ENCODE measurements around the gene SSTR3. TPM values are rescaled to one million over a fixed set of nuclear protein-coding genes. Genes with fewer than 3 reads are reported as not detected.
"Not testable (repeated sequence)": the region's sequence is repeated elsewhere in the genome, so short reads cannot be mapped to it uniquely, and the experiment has no call there.

Gene SSTR3
- total and polyA plus RNA-seq, 3 experiments from 2014 or later = 0.24 to 0.62 (median 0.59) TPM

GRCh38 chr22:37174964-37175363 is 37.3 kb downstream of the SSTR3 start:
- POLR2A ChIA-PET = no interaction called here
- Mint-ChIP-seq H3K4me1 (peaks cover 42 to 71% (median 59%) of the 10 kb centered on the region in 3 donors), H3K27me3 (peaks cover 0 to 8% of the 10 kb centered on the region in 2 donors), H3K27ac (peak overlapping the region in 7 of 8 donors; percentile 21 to 70 (median 45)), H3K36me3 (peaks cover 0 to 52% (median 21%) of the 10 kb centered on the region in 3 donors), H3K9me3 (no peaks in the 10 kb centered on the region), H3K4me3 (no peak overlapping the region)
- Histone ChIP-seq H3K27me3 (ENCODE audit: insufficient read depth, low read length, poor library complexity, severe bottlenecking) (no peaks in the 10 kb centered on the region), H3K4me3 (ENCODE audit: low read length) (no peak overlapping the region), H3K36me3 (ENCODE audit: insufficient read depth, low read length) (no peaks in the 10 kb centered on the region), H3K27ac (ENCODE audit: low read depth, low read length) (no peak overlapping the region), H3K9me3 (ENCODE audit: low read length) (no peaks in the 10 kb centered on the region), H3K4me1 (ENCODE audit: insufficient read depth, low read length) (peaks cover 15% of the 10 kb centered on the region)
- DNase-seq = no peak
- CTCF ChIA-PET = interaction anchor here (0.7 to 2.2 kb wide), 3 partner anchors 9 to 24 kb away, joined by 4 to 8 read pairs (median 4); no protein-coding TSS in a partner anchor

DNA sequence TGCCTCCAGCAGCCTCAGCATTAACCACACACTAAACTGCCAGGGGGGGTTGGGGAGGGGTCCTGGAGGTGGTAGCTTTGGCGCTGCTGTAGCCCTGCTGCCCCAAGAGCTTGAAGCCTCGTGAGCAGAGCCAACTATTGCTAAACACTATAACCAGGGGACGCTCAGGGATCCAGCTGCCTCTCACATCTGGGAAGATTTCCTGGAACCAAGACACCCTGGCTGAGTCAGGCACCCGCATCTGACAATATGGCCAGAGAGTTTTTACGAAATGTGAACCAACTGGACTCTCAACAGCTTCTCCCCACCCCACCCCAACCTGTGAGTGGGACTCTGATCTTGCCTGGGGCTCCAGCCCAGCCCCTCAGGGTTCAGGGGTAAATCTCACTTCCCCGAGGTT is 38.6 kb downstream of the SSTR3 start:
- Histone ChIP-seq H3K4me1 (ENCODE audit: insufficient read depth, low read length) (peaks cover 28% of the 10 kb centered on the region), H3K27ac (ENCODE audit: low read depth, low read length) (no peak overlapping the region), H3K27me3 (ENCODE audit: insufficient read depth, low read length, poor library complexity, severe bottlenecking) (no peaks in the 10 kb centered on the region), H3K4me3 (ENCODE audit: low read length) (no peak overlapping the region), H3K36me3 (ENCODE audit: insufficient read depth, low read length) (no peaks in the 10 kb centered on the region), H3K9me3 (ENCODE audit: low read length) (no peaks in the 10 kb centered on the region)
- ChIA-PET CTCF (interaction anchor here (0.8 to 2.3 kb wide), 3 partner anchors 24 to 26 kb away, joined by 3 to 8 read pairs (median 3); partner anchors contain the start of gene IL2RB), POLR2A (interaction anchor here (0.7 to 1.3 kb wide), 3 partner anchors 10 to 92 kb away, joined by 3 to 4 read pairs (median 3); no protein-coding TSS in a partner anchor)
- no peak overlapping the region for H3K4me3 Mint-ChIP-seq
- DNase-seq = no peak
- H3K27me3 Mint-ChIP-seq = peaks cover 0 to 8% of the 10 kb centered on the region in 2 donors
- peaks cover 54 to 80% (median 72%) of the 10 kb centered on the region in 3 donors for H3K4me1 Mint-ChIP-seq
- peak overlapping the region in 5 of 8 donors; percentile 12 to 88 (median 36) for H3K27ac Mint-ChIP-seq
- no peaks in the 10 kb centered on the region for H3K9me3 Mint-ChIP-seq
- peaks cover 0 to 55% (median 21%) of the 10 kb centered on the region in 3 donors for H3K36me3 Mint-ChIP-seq

GRCh38 chr22:37172266-37173245 is 39.7 kb downstream of the SSTR3 start:
- Mint-ChIP-seq H3K27me3 (peaks cover 0 to 3% of the 10 kb centered on the region in 2 donors), H3K4me1 (peaks cover 59 to 82% (median 76%) of the 10 kb centered on the region in 3 donors), H3K4me3 (no peak overlapping the region), H3K36me3 (peaks cover 0 to 62% (median 21%) of the 10 kb centered on the region in 3 donors), H3K9me3 (no peaks in the 10 kb centered on the region), H3K27ac (peak overlapping the region; percentile 1 to 93 (median 79))
- no peaks in the 10 kb centered on the region for H3K27me3 ChIP-seq (ENCODE audit: insufficient read depth, low read length, poor library complexity, severe bottlenecking)
- no peak overlapping the region for H3K4me3 ChIP-seq (ENCODE audit: low read length)
- DNase-seq = no peak
- ChIA-PET POLR2A (interaction anchor here (0.7 to 1.3 kb wide), 2 partner anchors 25 to 57 kb away, joined by 3 to 7 read pairs; no protein-coding TSS in a partner anchor), CTCF (interaction anchor here (1.4 to 2.3 kb wide), 3 partner anchors 9 to 27 kb away, joined by 3 to 8 read pairs (median 4); partner anchors contain the start of gene IL2RB)
- H3K4me1 ChIP-seq (ENCODE audit: insufficient read depth, low read length) = peaks cover 39% of the 10 kb centered on the region
- no peak overlapping the region for H3K27ac ChIP-seq (ENCODE audit: low read depth, low read length)
- no peaks in the 10 kb centered on the region for H3K36me3 ChIP-seq (ENCODE audit: insufficient read depth, low read length)
- no peaks in the 10 kb centered on the region for H3K9me3 ChIP-seq (ENCODE audit: low read length)

GRCh38 chr22:37171662-37172061 is 40.6 kb downstream of the SSTR3 start:
- Mint-ChIP-seq H3K36me3 (peaks cover 0 to 65% (median 20%) of the 10 kb centered on the region in 3 donors), H3K27ac (peak overlapping the region in 7 of 8 donors; percentile 8 to 92 (median 84)), H3K4me1 (peaks cover 64 to 82% (median 79%) of the 10 kb centered on the region in 3 donors), H3K4me3 (peak overlapping the region in 2 of 7 donors; percentile 23), H3K27me3 (no peaks in the 10 kb centered on the region), H3K9me3 (no peaks in the 10 kb centered on the region)
- DNase-seq = no peak
- Histone ChIP-seq H3K27me3 (ENCODE audit: insufficient read depth, low read length, poor library complexity, severe bottlenecking) (no peaks in the 10 kb centered on the region), H3K9me3 (ENCODE audit: low read length) (no peaks in the 10 kb centered on the region), H3K36me3 (ENCODE audit: insufficient read depth, low read length) (no peaks in the 10 kb centered on the region), H3K27ac (ENCODE audit: low read depth, low read length) (no peak overlapping the region), H3K4me1 (ENCODE audit: insufficient read depth, low read length) (peaks cover 46% of the 10 kb centered on the region), H3K4me3 (ENCODE audit: low read length) (no peak overlapping the region)
- ChIA-PET CTCF (interaction anchor here (1.1 to 1.5 kb wide), 2 partner anchors 8 to 48 kb away, joined by 3 to 4 read pairs; no protein-coding TSS in a partner anchor), POLR2A (interaction anchor here (0.7 kb wide), 1 partner anchor 58 kb away, joined by 7 read pairs; no protein-coding TSS in a partner anchor)

DNA sequence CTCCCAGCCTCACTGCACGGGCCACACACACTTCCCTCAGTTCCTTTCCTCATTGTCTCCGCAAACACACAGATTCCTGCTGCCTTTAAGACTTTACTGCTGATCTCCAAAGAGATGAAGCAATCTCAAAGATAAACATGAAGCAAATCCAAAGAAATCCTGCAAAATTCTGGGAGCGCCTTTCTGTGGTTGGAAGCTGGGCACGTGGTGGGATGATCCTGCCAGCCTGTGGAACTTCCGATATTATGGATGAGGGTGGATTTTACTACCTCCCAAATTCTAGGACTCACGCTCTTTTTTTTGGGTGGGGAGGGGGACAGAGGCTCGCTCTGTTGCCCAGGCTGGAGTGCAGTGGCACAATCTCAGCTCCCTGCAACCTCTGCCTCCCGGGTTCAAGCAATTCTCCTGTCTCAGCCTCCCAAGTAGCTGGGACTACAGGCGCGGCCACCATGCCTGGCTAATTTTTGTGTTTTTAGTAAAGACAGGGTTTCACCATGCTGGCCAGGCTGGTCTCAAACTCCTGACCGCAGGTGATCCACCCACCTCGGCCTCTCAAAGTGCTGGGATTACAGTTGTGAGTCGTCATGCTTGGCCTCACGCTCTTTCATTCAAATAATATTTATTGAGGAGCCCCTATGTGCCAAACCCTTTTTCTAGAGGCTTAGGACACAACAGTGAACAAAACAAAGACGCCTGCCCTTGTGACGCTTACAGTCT is 41.4 kb downstream of the SSTR3 start:
- DNase-seq; H3K9me3 ChIP-seq (ENCODE audit: low read length); H3K27me3 ChIP-seq (ENCODE audit: insufficient read depth, low read length, poor library complexity, severe bottlenecking); H3K36me3 ChIP-seq (ENCODE audit: insufficient read depth, low read length); H3K27me3 Mint-ChIP-seq; H3K4me3 ChIP-seq (ENCODE audit: low read length); H3K9me3 Mint-ChIP-seq: not testable (repeated sequence)
- CTCF ChIA-PET = interaction anchor here (0.9 to 1.2 kb wide), 4 partner anchors 21 to 47 kb away, joined by 3 to 9 read pairs (median 5); no protein-coding TSS in a partner anchor
- Histone ChIP-seq H3K27ac (ENCODE audit: low read depth, low read length) (peak overlapping the region; percentile 35), H3K4me1 (ENCODE audit: insufficient read depth, low read length) (peaks cover 50% of the 10 kb centered on the region)
- Mint-ChIP-seq H3K4me1 (peaks cover 67 to 82% (median 82%) of the 10 kb centered on the region in 3 donors), H3K36me3 (peaks cover 0 to 59% (median 19%) of the 10 kb centered on the region in 3 donors), H3K27ac (peak overlapping the region; percentile 52 to 98 (median 90)), H3K4me3 (peak overlapping the region in 6 of 7 donors; percentile 39 to 95 (median 67))
- POLR2A ChIA-PET = interaction anchor here (0.6 to 1.3 kb wide), 3 partner anchors 13 to 27 kb away, joined by 3 to 4 read pairs (median 3); no protein-coding TSS in a partner anchor

- Histone ChIP-seq H3K27ac (ENCODE audit: low read depth, low read length) (peak overlapping the region; percentile 35), H3K9me3 (ENCODE audit: low read length) (no peaks in the 10 kb centered on the region), H3K36me3 (ENCODE audit: insufficient read depth, low read length) (no peaks in the 10 kb centered on the region), H3K27me3 (ENCODE audit: insufficient read depth, low read length, poor library complexity, severe bottlenecking) (no peaks in the 10 kb centered on the region), H3K4me1 (ENCODE audit: insufficient read depth, low read length) (peaks cover 56% of the 10 kb centered on the region), H3K4me3 (ENCODE audit: low read length) (no peak overlapping the region)
- peaks cover 0 to 54% (median 19%) of the 10 kb centered on the region in 3 donors for H3K36me3 Mint-ChIP-seq
- H3K4me3 Mint-ChIP-seq = peak overlapping the region; percentile 16 to 95 (median 89)
- ChIA-PET CTCF (interaction anchor here (0.6 to 1.2 kb wide), 4 partner anchors 10 to 30 kb away, joined by 3 to 9 read pairs (median 5); no protein-coding TSS in a partner anchor), POLR2A (interaction anchor here (0.6 to 1.3 kb wide), 3 partner anchors 14 to 27 kb away, joined by 3 to 4 read pairs (median 3); no protein-coding TSS in a partner anchor)
- no peaks in the 10 kb centered on the region for H3K27me3 Mint-ChIP-seq
- peak in 1 of 5 donors; percentile 33 for DNase-seq
- peak overlapping the region; percentile 80 to 98 (median 98) for H3K27ac Mint-ChIP-seq
- H3K4me1 Mint-ChIP-seq = peaks cover 73 to 89% (median 88%) of the 10 kb centered on the region in 3 donors
- no peaks in the 10 kb centered on the region for H3K9me3 Mint-ChIP-seq
These were observed 42.2 kb downstream of the SSTR3 start for GRCh38 chr22:37169947-37170688.

Measured in CD8-positive, alpha-beta memory T cell (primary cell).